Transverse colon (tissue), 4 donors: ENCODE results near the gene LRRC45. TPM values are rescaled to one million over a fixed set of nuclear protein-coding genes. Genes with fewer than 3 reads are reported as not detected.

Source experiments
- DNase-seq: peaks from one replicate; pipeline ENCODE4 v3.0.0-alpha.2; 2019
- H3K27ac ChIP-seq, 4 donors: fragments of 200-600 bp; sonication (generic); 2 replicates each; pipeline ENCODE4 v1.5.1; 2016 to 2018; ENCODE audit warnings: inconsistent platforms in 4 of 4
- H3K27me3 ChIP-seq: fragments of 200-600 bp; sonication (generic); 2 replicates; pipeline ENCODE4 v1.5.1; 2017; ENCODE audit warnings: inconsistent platforms
- H3K36me3 ChIP-seq, 4 donors: fragments of 200-600 bp; sonication (generic); 2 replicates each; pipeline ENCODE4 v1.5.1; 2017 to 2019; ENCODE audit warnings: inconsistent platforms in 4 of 4
- H3K4me1 ChIP-seq, 4 donors: fragments of 200-600 bp; sonication (generic); 2 replicates each; pipeline ENCODE4 v1.5.1; 2017 to 2020; ENCODE audit warnings: inconsistent platforms in 4 of 4
- H3K4me3 ChIP-seq, 4 donors: fragments of 200-600 bp; sonication (generic); 1 replicate in 1 of 4; 2 replicates in 3 of 4; pipeline versions ENCODE4 v1.5.1 to v1.6.1; 2017 to 2019; ENCODE audit warnings: inconsistent platforms in 4 of 4
- H3K9me3 ChIP-seq, 2 donors: fragments of 200-600 bp; sonication (generic); 2 replicates each; pipeline ENCODE4 v1.5.1; 2017 to 2019; ENCODE audit warnings: inconsistent platforms in 2 of 2
- EP300 ChIP-seq: sonication (generic); formaldehyde crosslinking; IDR thresholded peaks from one replicate; pipeline ENCODE4 v1.6.1; 2017; ENCODE audit warnings: antibody characterized with exemption, low read depth
- POLR2A ChIP-seq: fragments of 450-650 bp; IDR thresholded peaks from one replicate; pipeline ENCODE4 v1.6.1; 2016; ENCODE audit warnings: antibody characterized with exemption, mild to moderate bottlenecking, moderate library complexity
- POLR2AphosphoS5 ChIP-seq, 3 donors: sonication (generic); formaldehyde crosslinking; IDR thresholded peaks; one replicate each; pipeline ENCODE4 v1.6.1; 2016; ENCODE audit warnings: antibody characterized with exemption in 3 of 3
- WGBS, 2 donors: methylation state at CpG; one replicate each; pipeline ENCODE4 v1.1.5; 2018; ENCODE audit warnings: low coverage in 1 of 2; 5-methylcytosine and 5-hydroxymethylcytosine counted together
- in situ Hi-C, 4 donors: fragments of 200-750 bp; cut with MboI; loops; one replicate each; pipeline versions ENCODE4 v1.15.0 to v1.15.1; 2017; ENCODE audit warnings: low sequenced_read_pairs in 3 of 4, low pct_ligation_motif_present in 1 of 4, low pct_unique_long_range_greater_than_20kb in 1 of 4
- intact Hi-C: fragments of 100-400 bp; cut with DNase I; formaldehyde crosslinking; loops from one replicate; pipeline ENCODE4 v1.15.1; 2023; ENCODE audit warnings: low total_unique reads
- total RNA-seq, 4 donors: library from RNA; depleted of rRNA; stranded (reverse); fragments of >200 nt; gene quantifications; one replicate each; pipeline ENCODE4 v1.1.0, GENCODE V29; 2016
- TF ChIP-seq, protein P1 (sequence below), 5 experiments: fragments of 200-600 bp in 3 of 5; fragments of 450-650 bp in 2 of 5; sonication (generic) in 3 of 5; IDR thresholded peaks; 1 replicate in 2 of 5; 2 replicates in 3 of 5; pipeline ENCODE4 v1.5.1; 2016 to 2017; ENCODE audit warnings: antibody characterized with exemption in 5 of 5, inconsistent platforms in 3 of 5, mild to moderate bottlenecking in 2 of 5, moderate library complexity in 1 of 5

LRRC45 gene
- total RNA-seq, 4 donors from 2014 or later: 12.7 to 40.6 (median 23.5) TPM

DNA sequence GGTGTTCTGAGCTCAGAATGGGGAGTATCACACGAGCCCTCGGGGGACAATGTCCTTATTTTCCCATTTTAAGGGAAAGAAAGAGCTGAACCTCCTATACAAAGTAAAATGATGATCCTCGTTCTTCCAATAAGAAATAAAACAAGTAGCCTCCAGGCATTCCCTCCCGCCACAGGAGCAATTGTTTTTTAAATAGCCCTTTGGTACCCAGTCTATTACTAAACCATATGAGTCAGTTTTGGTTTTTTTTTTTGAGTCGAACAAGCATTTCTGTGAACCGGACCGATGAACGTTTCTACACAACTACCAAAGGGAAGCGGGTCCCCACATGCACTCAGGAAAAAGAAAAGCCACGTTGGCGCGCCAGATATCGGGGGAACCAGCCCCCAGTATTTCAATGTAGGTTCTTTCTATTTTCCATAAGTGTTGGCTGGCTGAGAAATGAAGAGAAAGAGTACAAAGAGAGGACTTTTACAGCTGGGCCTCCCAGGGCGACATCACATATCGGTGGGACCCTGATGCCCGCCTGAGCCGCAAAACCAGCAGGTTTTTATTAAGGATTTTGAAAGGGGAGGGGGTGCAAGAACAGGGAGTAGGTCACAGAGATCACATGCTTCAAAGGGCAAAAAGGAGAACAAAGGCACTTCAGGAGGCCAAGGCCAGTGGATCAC is 18.2 kb downstream of the LRRC45 start:
- no peaks in the 10 kb centered on the region for H3K27me3 ChIP-seq
- no peak overlapping the region for H3K4me3 ChIP-seq
- 82 to 85% methylated on average over 15 to 17 of the region's 17 CpGs for WGBS, 2 donors
- peaks cover 6 to 13% (median 11%) of the 10 kb centered on the region in 4 donors for H3K4me1 ChIP-seq
- intact Hi-C loops (no loop called here), in situ Hi-C loops (loop anchor here in 2 of 4 donors (25.0 kb wide), 1 partner anchor 121 kb away; no protein-coding TSS in a partner anchor)
- no peaks in the 10 kb centered on the region for H3K36me3 ChIP-seq
- no peak overlapping the region for H3K27ac ChIP-seq
- TF ChIP-seq POLR2AphosphoS5 (IDR thresholded peaks at IDR 0.05): no peak
- TF ChIP-seq, protein P1, sequence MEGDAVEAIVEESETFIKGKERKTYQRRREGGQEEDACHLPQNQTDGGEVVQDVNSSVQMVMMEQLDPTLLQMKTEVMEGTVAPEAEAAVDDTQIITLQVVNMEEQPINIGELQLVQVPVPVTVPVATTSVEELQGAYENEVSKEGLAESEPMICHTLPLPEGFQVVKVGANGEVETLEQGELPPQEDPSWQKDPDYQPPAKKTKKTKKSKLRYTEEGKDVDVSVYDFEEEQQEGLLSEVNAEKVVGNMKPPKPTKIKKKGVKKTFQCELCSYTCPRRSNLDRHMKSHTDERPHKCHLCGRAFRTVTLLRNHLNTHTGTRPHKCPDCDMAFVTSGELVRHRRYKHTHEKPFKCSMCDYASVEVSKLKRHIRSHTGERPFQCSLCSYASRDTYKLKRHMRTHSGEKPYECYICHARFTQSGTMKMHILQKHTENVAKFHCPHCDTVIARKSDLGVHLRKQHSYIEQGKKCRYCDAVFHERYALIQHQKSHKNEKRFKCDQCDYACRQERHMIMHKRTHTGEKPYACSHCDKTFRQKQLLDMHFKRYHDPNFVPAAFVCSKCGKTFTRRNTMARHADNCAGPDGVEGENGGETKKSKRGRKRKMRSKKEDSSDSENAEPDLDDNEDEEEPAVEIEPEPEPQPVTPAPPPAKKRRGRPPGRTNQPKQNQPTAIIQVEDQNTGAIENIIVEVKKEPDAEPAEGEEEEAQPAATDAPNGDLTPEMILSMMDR (IDR thresholded peaks at IDR 0.05): no peak
- no peak for TF ChIP-seq EP300
- no peak for TF ChIP-seq POLR2A
- no peak for DNase-seq
- H3K9me3 ChIP-seq: no peaks in the 10 kb centered on the region

DNA sequence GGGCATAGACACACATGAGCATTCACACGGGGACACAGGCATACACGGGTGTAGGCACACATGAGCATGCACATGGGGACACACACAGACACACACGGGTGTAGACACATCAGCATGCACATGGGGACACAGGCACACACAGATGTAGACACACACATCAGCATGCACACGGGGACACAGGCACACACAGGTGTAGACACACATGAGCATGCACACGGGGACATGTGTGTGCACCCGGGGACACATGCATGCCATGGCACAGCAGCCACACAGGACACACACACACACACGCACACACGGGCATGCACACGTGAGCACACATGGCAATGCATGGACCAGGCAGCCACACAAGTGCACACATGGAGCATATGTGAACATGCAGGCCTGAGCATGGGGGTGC is 19.5 kb downstream of the LRRC45 start:
- TF ChIP-seq, protein P1 (IDR thresholded peaks at IDR 0.05): no peak
- no peak for TF ChIP-seq POLR2A
- no peak for TF ChIP-seq POLR2AphosphoS5 (IDR thresholded peaks at IDR 0.05)
- TF ChIP-seq EP300: no peak
- Histone ChIP-seq H3K36me3 (no peaks in the 10 kb centered on the region), H3K27ac (no peak overlapping the region), H3K9me3 (no peaks in the 10 kb centered on the region), H3K4me1 (peaks cover 0 to 4% (median 4%) of the 10 kb centered on the region in 4 donors), H3K4me3 (no peak overlapping the region), H3K27me3 (no peaks in the 10 kb centered on the region)
- WGBS, 2 donors: 83% methylated on average over 9 of the region's 9 CpGs; no CpG with 5 or more reads in 1 of the 2 donors
- in situ Hi-C loops (loop anchor here in 2 of 4 donors (25.0 kb wide), 1 partner anchor 120 kb away; no protein-coding TSS in a partner anchor), intact Hi-C loops (no loop called here)
- no peak for DNase-seq

DNA sequence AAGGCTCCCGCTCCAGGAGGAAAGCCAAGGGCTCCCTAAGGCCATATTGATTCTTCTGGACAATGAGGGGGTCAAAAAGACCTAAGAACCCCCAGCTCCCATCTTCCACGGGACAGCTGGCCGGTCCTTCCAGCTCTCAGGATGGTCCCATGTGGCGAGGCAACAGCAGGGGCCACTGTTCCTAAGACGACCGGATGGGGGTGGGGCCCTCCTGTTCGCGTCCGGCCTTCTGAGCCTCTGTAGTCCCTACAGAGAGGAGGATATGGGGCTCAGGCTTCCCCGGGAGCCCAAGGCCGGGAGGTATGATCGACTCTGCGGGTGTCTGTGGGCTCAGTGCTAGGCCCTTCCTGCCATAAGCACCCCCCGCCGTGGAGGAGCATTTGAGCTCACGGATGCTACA is 20.4 kb downstream of the LRRC45 start:
- DNase-seq: no peak
- in situ Hi-C loops (loop anchor here in 2 of 4 donors (25.0 kb wide), 1 partner anchor 119 kb away; no protein-coding TSS in a partner anchor), intact Hi-C loops (no loop called here)
- H3K27ac ChIP-seq: no peak overlapping the region
- no peak overlapping the region for H3K4me3 ChIP-seq
- H3K9me3 ChIP-seq: no peaks in the 10 kb centered on the region
- H3K36me3 ChIP-seq: no peaks in the 10 kb centered on the region
- no peak for TF ChIP-seq POLR2A
- no peak for TF ChIP-seq EP300
- no peak for TF ChIP-seq POLR2AphosphoS5 (IDR thresholded peaks at IDR 0.05)
- TF ChIP-seq, protein P1 (IDR thresholded peaks at IDR 0.05): no peak
- WGBS, 2 donors: 76% methylated on average over 16 of the region's 16 CpGs; no CpG with 5 or more reads in 1 of the 2 donors
- no peaks in the 10 kb centered on the region for H3K4me1 ChIP-seq
- no peaks in the 10 kb centered on the region for H3K27me3 ChIP-seq

DNA sequence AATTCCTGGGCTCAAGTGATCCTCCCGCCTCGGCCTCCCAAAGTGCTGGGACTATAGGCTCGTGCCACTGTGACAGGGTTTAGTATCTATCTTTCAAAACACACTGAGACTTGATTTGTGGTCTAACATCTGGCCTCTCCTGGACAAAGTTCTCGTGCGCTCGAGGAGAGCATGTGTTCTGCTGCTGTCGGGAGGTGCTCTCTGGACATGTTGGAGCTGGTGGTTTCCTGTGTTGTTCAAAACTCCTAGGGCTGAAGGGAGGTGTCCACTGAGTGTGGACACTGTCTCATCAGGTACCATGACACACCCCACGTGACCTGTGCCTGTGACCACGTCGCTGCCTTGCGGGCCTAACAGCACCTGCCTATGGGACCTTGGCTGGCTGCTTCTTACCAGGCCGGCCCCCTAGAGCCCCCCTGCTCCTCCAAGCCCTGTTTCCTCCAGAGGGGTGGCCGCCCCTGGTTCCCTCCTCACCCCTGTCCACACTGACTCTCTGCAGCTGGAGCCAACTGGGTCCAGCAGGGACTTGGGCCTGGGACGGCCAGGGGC is 22.9 kb downstream of the LRRC45 start:
- H3K36me3 ChIP-seq: no peaks in the 10 kb centered on the region
- H3K27ac ChIP-seq: no peak overlapping the region
- WGBS, 2 donors: 76% methylated on average over 14 of the region's 14 CpGs; no CpG with 5 or more reads in 1 of the 2 donors
- in situ Hi-C loops (loop anchor here in 2 of 4 donors (25.0 kb wide), 1 partner anchor 116 kb away; no protein-coding TSS in a partner anchor), intact Hi-C loops (no loop called here)
- TF ChIP-seq, protein P1 (IDR thresholded peaks at IDR 0.05): no peak
- no peak for TF ChIP-seq EP300
- TF ChIP-seq POLR2A: no peak
- TF ChIP-seq POLR2AphosphoS5 (IDR thresholded peaks at IDR 0.05): no peak
- no peak overlapping the region for H3K4me3 ChIP-seq
- DNase-seq: no peak
- peaks cover 5 to 13% (median 12%) of the 10 kb centered on the region in 4 donors for H3K4me1 ChIP-seq
- no peaks in the 10 kb centered on the region for H3K9me3 ChIP-seq
- H3K27me3 ChIP-seq: no peaks in the 10 kb centered on the region
